ENCODE data around the gene VAMP4.

Gene VAMP4

DNA sequence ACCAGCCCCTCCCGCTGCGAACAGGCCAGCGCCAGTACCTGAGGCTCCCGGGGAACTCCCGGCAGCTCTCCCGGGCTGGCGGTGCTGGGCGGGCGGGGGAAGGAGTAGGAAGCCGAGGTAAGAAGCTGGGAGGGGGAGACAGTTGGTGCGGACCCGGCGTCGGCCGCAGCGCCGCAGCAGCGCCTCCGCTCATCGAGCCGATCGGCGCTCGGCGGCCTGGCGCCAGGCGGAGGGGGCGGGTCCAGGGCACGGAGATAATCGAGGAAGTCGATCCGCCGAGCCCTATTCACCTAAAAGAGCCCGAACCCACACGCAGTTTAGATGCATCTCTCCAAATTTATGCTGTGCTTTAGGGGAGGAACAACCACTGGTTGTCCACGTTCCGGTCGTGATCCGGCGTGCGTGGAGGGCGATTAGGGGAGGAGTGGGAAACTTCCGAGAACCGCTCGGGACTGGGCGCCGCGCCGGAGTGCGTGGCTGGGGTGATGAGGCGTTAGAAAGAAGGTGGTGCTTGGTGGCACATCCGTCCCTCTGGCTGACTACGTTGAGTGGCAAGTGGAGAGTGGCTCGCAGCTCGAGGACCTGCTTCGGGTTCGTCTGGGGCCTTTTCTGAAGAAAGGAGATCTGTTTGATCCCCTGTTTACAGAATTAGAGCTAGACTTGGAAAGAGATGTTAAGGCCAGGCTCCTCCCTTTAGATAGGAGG lies at the start of gene VAMP4:
Gene VAMP4 (minus strand): TSS at position 194 of the 705 bp plus-strand sequence. CDS start 3,651 bp downstream, outside the sequence.
- peak; percentile 66 for DNase-seq (ENCODE audit: low spot score)

DNA sequence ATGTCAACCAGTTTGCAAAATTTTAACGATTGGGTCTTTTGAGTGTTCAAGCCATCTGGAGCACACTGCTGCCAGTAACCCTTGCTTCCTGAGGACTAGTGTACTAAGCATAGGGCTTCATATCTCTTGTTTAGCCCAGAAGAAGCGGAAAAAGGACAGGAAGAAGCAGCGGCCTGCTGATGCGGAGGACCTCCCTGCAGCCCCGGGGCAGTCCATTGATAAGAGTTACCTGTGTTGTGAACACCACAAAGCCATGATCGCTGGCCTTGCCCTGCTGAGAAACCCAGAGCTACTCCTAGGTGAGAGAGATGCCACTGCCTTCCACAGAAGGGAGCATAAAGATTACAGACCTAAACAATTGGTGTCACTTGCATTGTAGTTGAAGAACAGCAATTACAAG lies 48.5 kb upstream of the VAMP4 start:
- DNase-seq (ENCODE audit: low spot score): no peak

DNA sequence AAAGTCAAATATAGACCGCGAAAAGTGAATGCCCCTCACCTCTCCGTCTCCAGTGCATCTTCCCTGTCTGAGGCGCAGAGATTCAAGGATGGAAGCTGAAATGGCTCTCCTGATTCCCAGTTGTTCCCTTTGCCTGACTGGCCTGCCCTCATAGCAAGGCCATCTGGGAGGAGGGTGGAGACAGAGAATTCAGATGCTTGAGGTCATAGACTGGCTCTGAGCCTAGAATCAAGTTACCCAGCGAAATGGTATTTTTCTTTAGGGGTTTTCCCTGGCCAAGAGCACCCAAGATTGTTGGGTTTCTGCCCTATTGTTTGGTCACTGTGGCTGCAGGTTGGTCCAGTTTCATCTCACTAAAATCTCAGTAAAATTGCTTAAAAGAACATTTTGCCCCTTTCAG lies 46.8 kb upstream of the VAMP4 start:
- no peak for DNase-seq (ENCODE audit: low spot score)

DNA sequence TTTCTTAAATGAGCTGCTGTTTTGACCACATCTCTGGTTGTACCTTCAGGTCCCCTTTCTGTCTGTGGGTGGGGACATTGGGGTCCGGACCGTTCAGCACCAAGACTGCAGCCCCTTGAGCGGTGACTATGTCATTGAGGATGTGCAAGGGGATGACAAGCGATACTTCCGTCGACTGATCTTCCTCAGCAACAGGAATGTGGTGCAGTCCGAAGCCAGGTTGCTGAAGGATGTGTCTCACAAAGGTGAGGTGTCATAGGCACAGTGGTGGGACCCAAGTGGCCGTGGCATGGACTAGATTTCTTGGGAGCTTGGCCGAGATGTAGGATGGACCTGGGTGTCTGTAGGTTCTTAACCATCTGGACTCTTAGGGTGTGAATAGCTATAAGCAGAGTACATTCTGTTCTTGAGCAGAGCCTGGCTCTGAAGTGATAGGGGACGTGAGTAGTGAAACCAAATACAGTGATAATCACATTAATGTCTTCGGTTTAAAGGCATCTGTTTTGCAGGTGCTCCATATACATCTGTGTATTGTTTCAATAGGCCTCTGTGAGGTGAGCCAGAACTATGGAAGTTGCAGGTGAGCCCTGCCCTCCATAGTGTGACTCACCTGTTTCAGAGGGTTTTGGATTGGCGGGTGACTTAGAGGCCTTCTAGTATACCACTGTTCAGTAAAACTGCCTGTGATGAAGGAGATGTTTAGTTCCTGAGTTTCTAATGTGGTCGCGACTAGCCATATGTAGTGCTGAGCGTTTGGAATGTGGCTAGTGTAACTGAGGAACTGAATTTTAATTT lies 46.0 kb upstream of the VAMP4 start:
- DNase-seq (ENCODE audit: low spot score): no peak

DNA sequence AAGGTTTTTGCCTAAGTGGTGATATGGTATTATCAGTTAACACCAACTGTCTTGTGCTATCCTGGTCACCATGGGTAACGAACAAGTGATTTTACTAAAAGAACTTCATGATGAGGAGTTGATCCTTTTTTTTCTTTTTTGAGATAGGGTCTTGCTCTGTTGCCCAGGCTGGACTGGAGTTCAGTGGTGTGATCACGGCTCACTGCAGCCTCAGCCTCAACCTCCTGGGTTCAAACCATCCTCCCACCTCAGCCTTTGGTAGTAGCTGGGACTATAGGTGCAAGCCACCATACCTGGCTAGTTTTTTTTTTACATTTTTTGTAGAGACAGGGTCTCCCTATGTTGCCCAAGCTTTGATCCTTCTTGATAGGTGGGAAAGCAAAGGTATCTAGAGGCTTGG lies 44.7 kb upstream of the VAMP4 start:
- DNase-seq (ENCODE audit: low spot score): no peak

GRCh38 chr1:171785766-171786165 lies 43.9 kb upstream of the VAMP4 start:
- DNase-seq (ENCODE audit: low spot score): no peak

GRCh38 chr1:171784784-171785183 lies 42.9 kb upstream of the VAMP4 start:
- no peak for DNase-seq (ENCODE audit: low spot score)

GRCh38 chr1:171783816-171784530 lies 42.1 kb upstream of the VAMP4 start:
- DNase-seq (ENCODE audit: low spot score): no peak

DNA sequence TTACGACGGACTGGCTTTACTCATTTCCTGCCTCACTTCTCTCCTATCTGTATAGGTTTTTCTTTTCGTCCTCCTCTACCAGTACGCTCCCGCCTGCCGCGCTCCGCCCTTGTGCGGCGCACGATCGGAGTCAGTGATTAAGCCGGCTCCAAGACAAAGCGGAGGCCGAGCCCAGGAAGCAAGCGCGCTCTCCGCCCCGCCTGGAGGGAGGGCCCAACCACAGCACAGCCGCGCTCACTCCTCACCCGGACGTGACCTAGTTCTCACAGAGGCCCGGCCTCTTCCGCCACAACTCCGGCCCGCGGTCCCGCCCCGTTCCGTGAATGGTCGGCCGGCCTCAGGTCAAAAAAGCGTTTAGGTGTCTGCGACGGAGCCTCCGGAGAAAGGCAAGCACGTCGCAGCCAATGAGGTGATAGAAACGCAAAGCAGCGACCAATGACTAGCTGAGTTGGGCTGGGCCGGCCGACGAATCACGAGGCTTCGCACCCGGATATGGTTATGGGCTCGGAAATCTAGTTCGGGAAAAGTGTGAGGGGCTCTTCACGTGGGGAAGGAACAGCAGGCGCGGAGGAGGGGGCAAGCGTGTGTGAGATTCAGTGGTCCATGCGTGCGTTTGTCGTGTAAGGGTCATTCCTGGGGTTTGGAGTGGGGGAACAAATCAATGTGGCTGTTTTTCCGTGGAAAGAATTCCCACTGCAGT lies 39.5 kb upstream of the VAMP4 start, which contains the start of gene METTL13:
Gene METTL13 (plus strand): TSS at position 485 of the 700 bp plus-strand sequence. CDS start 308 bp downstream, outside the sequence.
- DNase-seq (ENCODE audit: low spot score): peak; percentile 94

DNA sequence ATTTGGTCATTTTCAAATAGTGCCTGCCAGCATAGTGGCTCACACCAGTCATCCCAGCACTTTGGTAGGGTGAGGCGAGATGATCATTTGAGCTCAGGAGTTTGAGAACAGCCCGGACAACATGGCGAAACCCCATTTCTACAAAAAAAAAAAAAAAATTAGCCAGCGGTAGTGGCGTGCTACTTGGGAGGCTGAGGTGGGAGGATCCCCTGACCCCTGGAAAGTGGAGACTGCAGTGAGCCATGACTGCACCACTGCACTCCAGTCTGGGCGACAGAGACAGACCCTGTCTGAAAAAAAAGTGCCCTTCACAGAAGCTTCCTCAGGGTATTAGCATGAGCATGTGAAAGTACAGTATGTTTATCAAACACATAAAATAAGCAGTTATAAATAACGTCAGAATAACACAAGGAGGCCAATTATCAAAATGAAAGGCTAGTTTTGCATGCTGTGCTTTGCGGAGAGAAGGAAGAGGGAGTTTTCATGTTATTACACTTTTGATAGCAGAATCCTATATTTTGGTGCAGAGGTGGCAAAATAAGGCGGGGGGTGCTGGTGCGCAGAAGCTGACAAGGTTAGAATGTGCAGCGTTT lies 38.8 kb upstream of the VAMP4 start:
- no peak for DNase-seq (ENCODE audit: low spot score)

DNA sequence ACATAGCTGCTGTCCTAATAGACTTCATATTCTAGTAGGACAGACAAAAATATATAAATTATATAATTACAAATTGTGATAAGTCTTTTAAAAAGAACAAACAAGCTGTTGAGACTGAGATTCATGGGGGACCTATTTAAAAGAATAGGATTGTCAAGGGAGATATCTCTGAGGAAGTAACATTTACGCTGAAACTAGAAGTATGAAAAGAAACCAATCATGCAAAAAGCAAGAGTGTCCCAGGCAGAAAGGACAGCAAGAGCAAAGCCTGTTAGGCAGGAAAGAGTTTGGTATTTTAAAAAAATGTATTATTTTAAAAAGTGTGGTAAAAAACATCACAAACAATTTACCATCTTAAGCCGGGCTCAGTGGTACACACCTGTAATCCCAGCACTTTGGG lies 30.4 kb upstream of the VAMP4 start:
- DNase-seq (ENCODE audit: low spot score): no peak

GRCh38 chr1:171769754-171770153 lies 27.9 kb upstream of the VAMP4 start:
- no peak for DNase-seq (ENCODE audit: low spot score)

- no peak for DNase-seq (ENCODE audit: low spot score)
Measured at GRCh38 chr1:171769171-171769570, 27.3 kb upstream of the VAMP4 start.

DNA sequence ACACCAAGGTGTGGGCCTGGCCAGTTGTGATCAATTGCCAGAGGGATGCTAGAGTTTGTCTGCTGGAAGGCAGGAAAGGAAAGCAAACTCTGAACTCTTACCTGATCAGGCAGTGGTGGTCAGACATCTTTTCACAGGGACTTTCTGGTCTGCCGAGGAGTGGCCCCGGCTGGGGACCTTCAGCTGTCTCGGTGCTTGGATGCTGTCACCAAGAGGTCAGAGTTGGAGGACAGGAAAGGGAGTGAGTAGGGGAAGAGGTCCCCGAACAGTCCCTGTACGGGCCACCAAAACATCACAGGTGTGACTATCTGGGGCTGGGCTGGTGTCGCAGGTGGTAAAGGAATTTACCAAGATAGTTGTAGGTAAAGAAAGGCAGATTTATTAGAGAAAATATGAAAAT lies 21.9 kb upstream of the VAMP4 start:
- DNase-seq (ENCODE audit: low spot score): no peak

GRCh38 chr1:171762143-171762563 lies 20.3 kb upstream of the VAMP4 start:
- no peak for DNase-seq (ENCODE audit: low spot score)

DNA sequence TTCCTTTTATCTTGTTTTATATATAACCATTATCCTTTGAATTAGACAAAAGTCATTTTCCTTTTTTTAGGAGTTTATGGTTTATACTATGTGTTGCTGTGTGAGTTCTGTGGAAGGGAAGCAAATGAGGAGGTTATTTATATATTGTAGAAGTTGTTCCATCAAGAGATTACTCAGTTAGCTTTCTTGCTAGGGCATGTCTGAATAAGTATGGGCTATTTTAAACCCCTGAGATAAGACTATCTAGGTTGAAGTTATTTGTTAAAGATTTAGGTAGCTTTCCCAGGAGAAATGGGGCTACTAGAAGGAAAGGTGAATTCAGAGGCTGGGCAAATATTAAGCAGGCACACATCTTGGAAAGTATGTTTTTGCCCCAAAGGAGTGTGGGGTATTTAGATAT lies 16.1 kb upstream of the VAMP4 start:
- DNase-seq (ENCODE audit: low spot score): no peak

- no peak for DNase-seq (ENCODE audit: low spot score)
Measured at GRCh38 chr1:171756856-171757255, 15.0 kb upstream of the VAMP4 start.

DNA sequence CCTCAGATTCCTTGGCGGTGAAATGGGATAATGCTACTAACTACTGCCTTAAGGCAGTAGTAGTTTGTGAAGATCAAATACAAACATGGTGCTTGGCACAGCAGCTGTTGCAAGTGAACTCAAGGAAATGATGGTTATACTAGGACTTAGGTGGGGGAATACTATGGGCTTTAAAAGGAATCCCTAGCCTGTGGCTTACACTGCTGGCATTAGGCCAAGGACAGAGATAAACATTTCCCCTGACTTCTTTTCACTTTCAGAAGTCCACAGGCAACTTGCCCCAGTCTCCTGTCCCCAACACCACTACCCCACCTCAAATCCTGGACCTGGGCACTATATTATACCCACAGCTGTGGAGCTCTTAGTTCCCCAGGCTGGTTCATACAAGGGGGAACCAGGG lies 13.1 kb upstream of the VAMP4 start:
- DNase-seq (ENCODE audit: low spot score): no peak

- DNase-seq (ENCODE audit: low spot score): no peak
Measured at GRCh38 chr1:171754353-171754705, 12.5 kb upstream of the VAMP4 start.

DNA sequence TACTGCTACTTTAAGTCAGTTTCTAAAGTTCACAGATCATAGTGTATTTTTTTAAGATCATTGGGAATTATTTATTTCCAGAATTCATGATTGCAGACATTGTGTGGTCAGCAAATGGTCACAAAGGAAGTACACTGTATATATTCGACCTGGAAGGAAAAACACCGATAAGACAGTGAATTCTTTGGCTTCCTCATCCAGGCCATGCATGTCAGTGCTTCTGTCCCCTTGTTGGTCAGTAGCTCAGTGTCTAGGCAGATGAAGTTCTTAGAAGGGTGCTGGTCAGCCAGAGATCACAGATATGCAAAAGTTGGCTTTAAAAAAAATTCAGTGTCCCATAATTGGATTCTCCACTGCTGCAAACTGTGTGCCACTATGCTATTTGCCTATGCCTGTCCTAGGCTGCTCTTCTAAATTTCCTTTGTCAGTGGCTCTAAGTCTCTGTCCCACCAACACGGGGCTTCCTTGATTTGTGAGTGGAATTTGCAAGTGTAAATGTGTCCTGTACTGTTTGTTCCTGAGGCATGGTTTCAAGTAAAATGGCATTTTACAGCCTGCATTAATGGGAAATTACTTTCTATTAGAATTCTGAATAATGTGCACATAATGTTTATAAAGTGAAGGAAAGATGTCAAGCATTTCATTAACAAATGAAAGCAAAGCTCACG lies 12.0 kb upstream of the VAMP4 start:
- no peak for DNase-seq (ENCODE audit: low spot score)

GRCh38 chr1:171753182-171753581 lies 11.3 kb upstream of the VAMP4 start:
- DNase-seq (ENCODE audit: low spot score): no peak
